Mesendoderm (in vitro differentiated cells): ENCODE results near the gene GET4.
"Not testable (repeated sequence)": the region's sequence is repeated elsewhere in the genome, so short reads cannot be mapped to it uniquely, and the experiment has no call there.

Source experiments
- DNase-seq: peaks from one replicate; pipeline ENCODE4 v3.0.0; 2013
- H2AK5ac ChIP-seq: 2 replicates; pipeline ENCODE4 v1.6.1; 2013; ENCODE audit warnings: low read length, inconsistent platforms
- H2BK120ac ChIP-seq: 2 replicates; pipeline ENCODE4 v1.6.1; 2013; ENCODE audit warnings: low read depth, mild to moderate bottlenecking, low read length, moderate library complexity, mixed read lengths
- H2BK15ac ChIP-seq: replicated peaks from 2 replicates; pipeline ENCODE4 v1.6.1; 2013; ENCODE audit warnings: low read depth, mild to moderate bottlenecking, moderate library complexity
- H2BK5ac ChIP-seq: 2 replicates; pipeline ENCODE4 v1.6.1; 2013; ENCODE audit warnings: low read length, inconsistent platforms
- H3K18ac ChIP-seq: 2 replicates; pipeline ENCODE4 v1.6.1; 2013; ENCODE audit warnings: mild to moderate bottlenecking, low read length, mixed read lengths
- H3K23ac ChIP-seq: one replicate; pipeline ENCODE4 v1.6.1; 2013; ENCODE audit warnings: low read length
- H3K27ac ChIP-seq: 2 replicates; pipeline ENCODE4 v1.5.1; 2013; ENCODE audit warnings: low read depth, mild to moderate bottlenecking, inconsistent platforms, low read length, moderate library complexity
- H3K27me3 ChIP-seq: 2 replicates; pipeline ENCODE4 v1.6.1; 2013; ENCODE audit warnings: low read length, control low read depth, mild to moderate bottlenecking, inconsistent platforms; ENCODE audit not compliant: insufficient read depth, poor library complexity
- H3K36me3 ChIP-seq: 2 replicates; pipeline ENCODE4 v1.6.1; 2013; ENCODE audit warnings: low read length, inconsistent platforms; ENCODE audit not compliant: control insufficient read depth, insufficient read depth
- H3K4ac ChIP-seq: one replicate; pipeline ENCODE4 v1.6.1; 2013; ENCODE audit warnings: low read depth, mild to moderate bottlenecking, low read length, moderate library complexity
- H3K4me1 ChIP-seq: 2 replicates; pipeline ENCODE4 v1.6.1; 2013; ENCODE audit warnings: low read depth, low read length, inconsistent platforms; ENCODE audit not compliant: control insufficient read depth
- H3K4me2 ChIP-seq: 2 replicates; pipeline ENCODE4 v1.6.1; 2013; ENCODE audit warnings: low read length
- H3K4me3 ChIP-seq: 2 replicates; pipeline ENCODE4 v1.5.1; 2013; ENCODE audit warnings: mild to moderate bottlenecking, low read length
- H3K56ac ChIP-seq: one replicate; pipeline ENCODE4 v1.6.1; 2013; ENCODE audit warnings: low read length
- H3K79me1 ChIP-seq: 2 replicates; pipeline ENCODE4 v1.6.1; 2013; ENCODE audit warnings: low read length, inconsistent platforms
- H3K79me2 ChIP-seq: 2 replicates; pipeline ENCODE4 v1.6.1; 2013; ENCODE audit warnings: mild to moderate bottlenecking, low read length; ENCODE audit not compliant: control insufficient read depth, insufficient read depth
- H3K9ac ChIP-seq: 2 replicates; pipeline ENCODE4 v1.6.1; 2013; ENCODE audit warnings: low read length, inconsistent platforms
- H4K5ac ChIP-seq: one replicate; pipeline ENCODE4 v1.6.1; 2013; ENCODE audit warnings: low read length
- H4K8ac ChIP-seq: one replicate; pipeline ENCODE4 v1.6.1; 2013; ENCODE audit warnings: low read depth, mild to moderate bottlenecking, control low read depth, low read length, moderate library complexity
- WGBS: extraction: QIAGEN DNeasy Blood & Tissue Kit; methylation state at CpG from one replicate; pipeline ENCODE4 v1.1.7; 2013; ENCODE audit warnings: low lambda C conversion rate, missing lambda C conversion rate; ENCODE audit not compliant: insufficient coverage; ENCODE audit errors: extremely low coverage; 5-methylcytosine and 5-hydroxymethylcytosine counted together

Gene GET4

GRCh38 chr7:907158-907980 is 31.0 kb downstream of the GET4 start:
- Histone ChIP-seq H3K27me3 (no peaks in the 10 kb centered on the region), H2BK15ac (no peak overlapping the region), H3K4me2 (no peak overlapping the region), H3K4me3 (no peak overlapping the region), H3K4me1 (no peaks in the 10 kb centered on the region), H2BK5ac (no peak overlapping the region), H3K79me1 (no peaks in the 10 kb centered on the region), H3K27ac (no peak overlapping the region), H2BK120ac (no peak overlapping the region), H3K18ac (no peak overlapping the region), H3K4ac (no peak overlapping the region), H3K9ac (no peak overlapping the region), H2AK5ac (no peak overlapping the region), H4K8ac (no peak overlapping the region), H3K79me2 (no peaks in the 10 kb centered on the region), H3K56ac (no peak overlapping the region), H3K36me3 (no peaks in the 10 kb centered on the region), H4K5ac (no peak overlapping the region), H3K23ac (peak overlapping the region; percentile 45)
- DNase-seq = no peak
- WGBS = no CpG with 5 or more reads among the region's 49 CpGs

DNA sequence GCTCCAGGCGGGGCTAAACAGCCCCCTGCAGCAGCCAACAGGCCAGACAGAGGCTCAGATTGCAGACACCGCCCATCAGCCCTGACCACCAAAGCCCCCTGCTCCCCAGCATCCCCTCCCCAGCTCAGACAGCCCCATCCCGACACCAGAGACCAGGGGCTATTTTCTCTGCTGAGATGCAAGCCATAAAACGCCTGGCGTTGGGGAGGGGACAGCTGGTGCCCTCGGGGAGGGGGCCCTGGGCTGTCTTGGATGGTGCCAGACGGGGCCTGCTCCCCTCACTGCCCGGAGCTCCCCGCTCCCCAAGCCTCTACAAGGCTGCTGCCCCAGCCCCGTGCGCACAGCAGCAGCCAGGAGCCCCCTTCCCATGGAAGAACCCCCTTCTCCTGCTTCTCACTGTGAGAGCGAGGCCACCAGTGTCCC is 31.8 kb downstream of the GET4 start:
- Histone ChIP-seq H3K27ac (no peak overlapping the region), H3K4me2 (no peak overlapping the region), H3K4ac (no peak overlapping the region), H4K8ac (no peak overlapping the region), H3K79me1 (no peaks in the 10 kb centered on the region), H3K18ac (no peak overlapping the region), H3K79me2 (no peaks in the 10 kb centered on the region), H3K4me3 (no peak overlapping the region), H2BK15ac (no peak overlapping the region), H3K56ac (peak overlapping the region; percentile 80), H2AK5ac (no peak overlapping the region), H2BK120ac (no peak overlapping the region), H3K4me1 (no peaks in the 10 kb centered on the region), H3K36me3 (no peaks in the 10 kb centered on the region), H2BK5ac (no peak overlapping the region), H3K27me3 (no peaks in the 10 kb centered on the region), H3K23ac (no peak overlapping the region), H3K9ac (peak overlapping the region; percentile 54), H4K5ac (no peak overlapping the region)
- no CpG with 5 or more reads among the region's 12 CpGs for WGBS
- no peak for DNase-seq

DNA sequence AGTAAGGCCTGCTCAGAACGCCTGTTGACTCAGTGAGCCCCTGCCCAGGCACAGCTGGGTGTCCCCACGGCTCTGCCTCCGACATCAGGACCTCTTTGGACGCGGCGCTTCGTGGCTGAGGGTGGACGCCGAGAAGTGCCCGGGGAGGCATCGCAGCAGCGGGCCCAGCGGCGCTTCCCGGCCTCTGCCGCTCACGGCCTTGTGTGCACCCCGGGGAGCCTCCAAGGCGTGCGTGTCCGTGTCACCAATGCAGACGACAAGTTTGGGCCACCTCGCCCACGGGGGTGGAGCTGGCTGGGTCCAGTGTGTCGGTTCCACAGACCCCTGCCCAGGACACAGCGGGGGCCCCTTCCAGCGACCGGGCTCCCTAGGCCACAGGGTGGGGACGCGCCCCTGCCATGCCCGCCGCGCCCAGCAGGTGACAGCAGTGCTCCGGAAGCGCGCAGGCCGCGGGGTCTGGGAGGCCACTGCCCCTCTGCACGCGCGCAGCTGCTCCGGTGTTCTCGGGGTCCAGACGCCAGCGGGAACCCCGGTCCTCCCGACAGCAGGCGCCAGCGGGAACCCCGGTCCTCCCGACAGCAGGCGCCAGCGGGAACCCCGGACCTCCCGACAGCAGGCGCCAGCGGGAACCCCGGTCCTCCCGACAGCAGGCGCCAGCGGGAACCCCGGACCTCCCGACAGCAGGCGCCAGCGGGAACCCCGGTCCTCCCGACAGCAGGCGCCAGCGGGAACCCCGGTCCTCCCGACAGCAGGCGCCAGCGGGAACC is 32.4 kb downstream of the GET4 start:
- H3K4me2 ChIP-seq = peak overlapping the region; percentile 36
- not testable (repeated sequence) for H3K4ac ChIP-seq, H3K79me1 ChIP-seq, H2BK120ac ChIP-seq, H3K27me3 ChIP-seq, H3K18ac ChIP-seq, H3K4me1 ChIP-seq, H4K5ac ChIP-seq, H4K8ac ChIP-seq, H3K36me3 ChIP-seq, H3K23ac ChIP-seq, H2AK5ac ChIP-seq, H3K27ac ChIP-seq, H2BK15ac ChIP-seq, H2BK5ac ChIP-seq, H3K4me3 ChIP-seq, H3K79me2 ChIP-seq
- H3K56ac ChIP-seq = peak overlapping the region; percentile 80
- H3K9ac ChIP-seq = peak overlapping the region; percentile 54
- WGBS = no CpG with 5 or more reads among the region's 73 CpGs
- peak; percentile 61 for DNase-seq

DNA sequence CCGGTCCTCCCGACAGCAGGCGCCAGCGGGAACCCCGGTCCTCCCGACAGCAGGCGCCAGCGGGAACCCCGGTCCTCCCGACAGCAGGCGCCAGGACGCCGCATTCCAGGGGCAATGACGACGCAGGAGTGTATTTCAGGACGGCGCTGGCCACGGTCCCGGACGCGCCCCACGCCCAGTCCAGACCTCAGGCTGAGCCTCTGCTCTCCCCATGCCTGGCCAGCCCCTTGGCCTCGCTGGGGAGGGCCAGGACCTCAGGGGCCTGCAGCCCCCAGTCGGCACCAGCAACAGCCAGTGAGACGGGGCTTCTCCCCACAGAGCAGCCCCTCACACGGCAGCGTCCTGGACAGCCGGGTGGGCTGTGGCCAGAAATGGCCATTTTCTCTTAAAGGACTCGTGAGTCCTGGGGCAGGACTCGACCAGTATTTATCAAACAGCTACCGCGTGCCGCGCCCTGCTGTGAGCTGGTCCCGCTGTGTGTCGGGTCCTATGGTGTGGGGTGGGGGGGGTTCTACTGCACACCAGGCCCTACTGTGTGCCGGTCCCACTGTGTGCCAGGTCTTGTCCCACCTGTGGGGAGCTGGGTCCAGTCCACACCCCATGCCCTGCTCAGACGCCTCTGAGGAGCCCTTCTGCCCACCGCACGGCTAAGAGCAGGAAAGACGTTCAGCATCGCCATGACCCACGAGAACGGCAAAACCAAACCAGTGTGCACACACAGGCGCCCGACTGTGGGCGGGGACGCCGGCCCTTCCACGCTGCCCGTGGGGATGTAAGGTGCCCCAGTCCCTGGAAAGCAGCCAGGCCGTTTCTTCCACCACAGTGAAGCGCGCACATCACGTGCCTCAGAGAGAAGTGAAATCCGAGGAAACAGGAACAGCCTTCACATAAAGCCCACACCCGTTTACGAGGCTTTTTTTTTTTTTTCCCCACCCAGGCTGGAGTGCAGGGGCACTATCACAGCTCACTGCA is 33.3 kb downstream of the GET4 start:
- no peaks in the 10 kb centered on the region for H3K27me3 ChIP-seq
- H2AK5ac ChIP-seq = no peak overlapping the region
- no peak overlapping the region for H3K4me3 ChIP-seq
- no CpG with 5 or more reads among the region's 58 CpGs for WGBS
- peak overlapping the region; percentile 47 for H3K9ac ChIP-seq
- H3K18ac ChIP-seq = no peak overlapping the region
- no peak overlapping the region for H2BK15ac ChIP-seq
- no peaks in the 10 kb centered on the region for H3K36me3 ChIP-seq
- no peak for DNase-seq
- no peak overlapping the region for H2BK120ac ChIP-seq
- H4K5ac ChIP-seq = no peak overlapping the region
- H3K4me1 ChIP-seq = no peaks in the 10 kb centered on the region
- H3K23ac ChIP-seq = no peak overlapping the region
- peak overlapping the region; percentile 20 for H3K4me2 ChIP-seq
- H3K79me1 ChIP-seq = no peaks in the 10 kb centered on the region
- H3K27ac ChIP-seq = no peak overlapping the region
- no peak overlapping the region for H3K4ac ChIP-seq
- no peaks in the 10 kb centered on the region for H3K79me2 ChIP-seq
- H4K8ac ChIP-seq = no peak overlapping the region
- H3K56ac ChIP-seq = peak overlapping the region; percentile 67
- no peak overlapping the region for H2BK5ac ChIP-seq

DNA sequence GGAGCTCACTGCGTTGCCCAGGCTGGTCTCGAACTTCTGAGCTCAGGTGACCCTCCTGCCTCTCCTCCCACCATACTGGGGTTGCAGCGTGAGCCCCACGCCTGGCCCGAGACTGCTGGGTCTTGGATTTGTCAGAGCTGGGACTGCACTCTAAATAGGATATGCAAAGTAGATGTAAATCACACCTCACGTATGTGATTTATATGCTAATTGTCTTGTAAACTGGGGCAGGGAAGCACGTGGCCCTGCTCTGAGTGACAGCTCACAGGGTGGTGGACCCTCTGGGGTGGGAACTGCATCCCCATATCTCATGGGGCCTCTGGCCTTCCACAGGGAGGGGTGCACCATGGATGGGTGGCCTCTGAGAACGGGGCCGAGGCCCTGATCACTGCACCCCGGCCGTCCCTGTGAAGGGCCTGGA is 34.1 kb downstream of the GET4 start:
- H2BK120ac ChIP-seq = no peak overlapping the region
- H3K23ac ChIP-seq = no peak overlapping the region
- H3K4me2 ChIP-seq = no peak overlapping the region
- H3K27me3 ChIP-seq = no peaks in the 10 kb centered on the region
- H3K36me3 ChIP-seq = no peaks in the 10 kb centered on the region
- no peak overlapping the region for H3K9ac ChIP-seq
- H4K5ac ChIP-seq = no peak overlapping the region
- no peak overlapping the region for H4K8ac ChIP-seq
- H2AK5ac ChIP-seq = no peak overlapping the region
- H3K56ac ChIP-seq = no peak overlapping the region
- H3K4me1 ChIP-seq = no peaks in the 10 kb centered on the region
- no peak overlapping the region for H2BK5ac ChIP-seq
- H3K79me1 ChIP-seq = no peaks in the 10 kb centered on the region
- H3K79me2 ChIP-seq = no peaks in the 10 kb centered on the region
- no peak overlapping the region for H3K18ac ChIP-seq
- H3K27ac ChIP-seq = no peak overlapping the region
- no peak overlapping the region for H3K4me3 ChIP-seq
- no CpG with 5 or more reads among the region's 11 CpGs for WGBS
- H2BK15ac ChIP-seq = no peak overlapping the region
- no peak overlapping the region for H3K4ac ChIP-seq
- DNase-seq = no peak
